GM12878 (cell line): ENCODE data around the gene PRC1. TPM values are rescaled to one million over a fixed set of nuclear protein-coding genes. Genes with fewer than 3 reads are reported as not detected.

ENCODE experiments used
- ATAC-seq: fragments of 200-7000 bp; cut with Tn5 transposase; 3 replicates; pipeline ENCODE4 v1.9.1; 2020; ENCODE audit warnings: mild to moderate bottlenecking, moderate library complexity
- BruUV-seq: library from RNA; stranded (reverse); fragments of 400-500 nt; replicated peaks from 2 replicates; lab custom pipeline; 2021; lab: Mats Ljungman, UMichigan
- CTCF ChIA-PET: fragments of 300-600 bp; sonication (Branson Sonifier 250); formaldehyde crosslinking; extraction: SDS; loops from one replicate; lab custom pipeline; 2021; ENCODE audit warnings: inconsistent platforms; lab: Yijun Ruan, JAX
- POLR2A ChIA-PET: fragments of 350-600 bp; formaldehyde crosslinking; extraction: SDS; loops from one replicate; lab custom pipeline; 2021; ENCODE audit warnings: inconsistent platforms; lab: Charles Lee
- RAD21 ChIA-PET: fragments of 300-600 bp; sonication (Branson Sonifier 250); formaldehyde crosslinking; loops from one replicate; lab custom pipeline; 2023; ENCODE audit warnings: antibody characterized with exemption; ENCODE audit not compliant: unreplicated experiment; lab: Charles Lee
- SMC1A ChIA-PET: fragments of 300-600 bp; sonication (Branson Sonifier 250); formaldehyde crosslinking; loops from one replicate; lab custom pipeline; 2023; ENCODE audit not compliant: unreplicated experiment, uncharacterized antibody; lab: Charles Lee
- DNase-seq: peaks from one replicate; pipeline ENCODE4 v3.0.0-alpha.2; 2011; ENCODE audit warnings: low read depth, low spot score
- FAIRE-seq: peaks from 3 replicates; lab custom pipeline; 2011; peaks lifted over from hg19 to GRCh38; lab: Jason Lieb, UNC
- H2AFZ ChIP-seq: 2 replicates; pipeline ENCODE4 v1.6.0; 2011; ENCODE audit warnings: low read depth, low read length, control low read depth; ENCODE audit not compliant: control insufficient read depth
- H3K27ac ChIP-seq: 2 replicates; pipeline ENCODE4 v1.5.1; 2011; ENCODE audit warnings: control low read depth; ENCODE audit not compliant: control insufficient read depth, insufficient read depth
- H3K27me3 ChIP-seq, 2 experiments: replicated peaks in 1 of 2; 2 replicates each; pipeline versions ENCODE4 v1.6.0 to v1.6.1; 2011; ENCODE audit warnings: low read length in 1 of 2; ENCODE audit not compliant: control insufficient read depth in 2 of 2, insufficient read depth in 2 of 2
- H3K36me3 ChIP-seq, 2 experiments: 2 replicates each; pipeline ENCODE4 v1.5.1; 2011; ENCODE audit warnings: low read length in 1 of 2; ENCODE audit not compliant: control insufficient read depth in 2 of 2, insufficient read depth in 2 of 2
- H3K4me1 ChIP-seq: 2 replicates; pipeline ENCODE4 v1.6.1; 2011; ENCODE audit warnings: mild to moderate bottlenecking, low read length, moderate library complexity, mixed read lengths; ENCODE audit not compliant: control insufficient read depth, insufficient read depth
- H3K4me2 ChIP-seq: 2 replicates; pipeline ENCODE4 v1.6.0; 2011; ENCODE audit warnings: control low read depth; ENCODE audit not compliant: control insufficient read depth, insufficient read depth
- H3K4me3 ChIP-seq: fragments of 200-600 bp; sonication (generic); 2 replicates; pipeline ENCODE4 v1.5.1; 2016
- H3K79me2 ChIP-seq: 2 replicates; pipeline ENCODE4 v1.6.0; 2011; ENCODE audit warnings: low read length; ENCODE audit not compliant: control insufficient read depth, insufficient read depth
- H3K9ac ChIP-seq: 2 replicates; pipeline ENCODE4 v1.8.0; 2011; ENCODE audit warnings: low read length, control low read depth, mixed read lengths; ENCODE audit not compliant: control insufficient read depth, insufficient read depth
- H3K9me3 ChIP-seq: replicated peaks from 3 replicates; pipeline ENCODE4 v1.5.1; 2011; ENCODE audit warnings: mild to moderate bottlenecking, low read length; ENCODE audit not compliant: control insufficient read depth, insufficient read depth
- H4K20me1 ChIP-seq: 2 replicates; pipeline ENCODE4 v1.6.0; 2011; ENCODE audit not compliant: control insufficient read depth, insufficient read depth
- CHD1 ChIP-seq: IDR thresholded peaks from 2 replicates; pipeline ENCODE4 v1.6.1; 2012; ENCODE audit warnings: low read depth, low read length, improper control_type of control experiment
- GABPA ChIP-seq: IDR thresholded peaks from 2 replicates; pipeline ENCODE4 v1.6.1; 2014; ENCODE audit warnings: antibody characterized with exemption, low read depth, mild to moderate bottlenecking, inconsistent platforms
- IKZF2 ChIP-seq, 2 experiments: fragments of 450-650 bp; IDR thresholded peaks; 2 replicates each; pipeline ENCODE4 v1.6.1; 2017; ENCODE audit warnings: mild to moderate bottlenecking in 2 of 2, moderate library complexity in 2 of 2
- NBN ChIP-seq: fragments of 450-650 bp; IDR thresholded peaks from 2 replicates; pipeline ENCODE4 v1.6.1; 2016
- POLR2AphosphoS5 ChIP-seq: IDR thresholded peaks from 2 replicates; pipeline ENCODE4 v1.6.1; 2011; ENCODE audit warnings: mild to moderate bottlenecking, low read length, inconsistent platforms
- SMAD1 ChIP-seq: fragments of 450-650 bp; IDR thresholded peaks from 2 replicates; pipeline ENCODE4 v1.6.1; 2018; ENCODE audit warnings: mild to moderate bottlenecking, low read depth; ENCODE audit not compliant: partially characterized antibody
- SMARCA5 ChIP-seq: fragments of 450-650 bp; IDR thresholded peaks from 2 replicates; pipeline ENCODE4 v1.6.1; 2017; ENCODE audit warnings: mild to moderate bottlenecking
- SPI1 ChIP-seq: IDR thresholded peaks from 2 replicates; pipeline ENCODE4 v1.6.1; 2011; ENCODE audit warnings: low read depth, mild to moderate bottlenecking, low read length, moderate library complexity, borderline replicate concordance; ENCODE audit not compliant: insufficient read depth
- ZNF217 ChIP-seq: fragments of 450-650 bp; IDR thresholded peaks from 2 replicates; pipeline ENCODE4 v1.6.1; 2017; ENCODE audit warnings: antibody characterized with exemption, mild to moderate bottlenecking
- ZNF384 ChIP-seq: IDR thresholded peaks from 2 replicates; pipeline ENCODE4 v1.6.1; 2012; ENCODE audit warnings: low read depth, mild to moderate bottlenecking, low read length, improper control_type of control experiment, borderline replicate concordance
- ZZZ3 ChIP-seq: IDR thresholded peaks from 2 replicates; pipeline ENCODE4 v1.6.1; 2011; ENCODE audit warnings: low read depth; ENCODE audit not compliant: control insufficient read depth, insufficient read length
- WGBS: methylation state at CpG from one replicate; pipeline ENCODE4 v1.1.6; 2016; ENCODE audit warnings: low lambda C conversion rate; ENCODE audit not compliant: insufficient replicate concordance, insufficient coverage; ENCODE audit errors: missing lambda C conversion rate; 5-methylcytosine and 5-hydroxymethylcytosine counted together
- in situ Hi-C: fragments of 300-500 bp; cut with MboI; formaldehyde crosslinking; loops from 9 replicates; pipeline ENCODE4 v1.14.3; 2018; ENCODE audit warnings: mixed read lengths
- intact Hi-C: fragments of 100-400 bp; cut with micrococcal nuclease; formaldehyde crosslinking; loops from one replicate; pipeline ENCODE4 v1.14.2; 2022; ENCODE audit not compliant: unreplicated experiment
- polyA plus RNA-seq, 11 experiments: library from polyadenylated mRNA; depleted of rRNA in 4 of 11; unstranded in 6 of 11; stranded (reverse) in 5 of 11; fragments of >200 nt; fragmentation: Nextera tagmentation in 4 of 11; fragmentation: Illumina TruSeq in 1 of 11; extraction: Ambion mirVana in 4 of 11; extraction: Trizol in 1 of 11; gene quantifications; 1 replicate in 1 of 11; 2 replicates in 10 of 11; pipeline versions ENCODE4 v1.2.1 to v1.2.3, GENCODE V29; 2011 to 2016; ENCODE audit warnings: inconsistent platforms in 2 of 11, missing spikeins in 2 of 11, low read depth in 1 of 11
- total RNA-seq, 4 experiments: library from RNA; depleted of rRNA in 3 of 4; stranded (reverse); fragments of >200 nt in 3 of 4; fragmentation: Illumina TruSeq in 1 of 4; extraction: Trizol in 1 of 4; gene quantifications; 2 replicates each; pipeline versions ENCODE4 v1.2.1 to v1.2.3, GENCODE V29; 2013 to 2021

PRC1 gene
- total and polyA plus RNA-seq, 10 of the 15 experiments (the other 5 are each of a cell fraction or from before 2014, with no cell fraction given), result 100 to 241 (median 131) TPM

- Histone ChIP-seq H3K9me3 (no peaks in the 10 kb centered on the region), H2AFZ (no peak overlapping the region), H3K4me3 (no peak overlapping the region), H3K4me2 (no peak overlapping the region), H4K20me1 (no peaks in the 10 kb centered on the region), H3K27me3 (no peaks in the 10 kb centered on the region), H3K79me2 (peaks cover 5% of the 10 kb centered on the region), H3K36me3 (peaks cover 29 to 37% of the 10 kb centered on the region in 2 experiments), H3K9ac (no peak overlapping the region), H3K4me1 (no peaks in the 10 kb centered on the region), H3K27ac (no peak overlapping the region)
- no peak for TF ChIP-seq ZNF217
- no peak for TF ChIP-seq GABPA
- TF ChIP-seq IKZF2 (IDR thresholded peaks at IDR 0.05), result no peak
- no peak for TF ChIP-seq NBN
- no peak for TF ChIP-seq CHD1
- TF ChIP-seq ZNF384, result no peak
- no peak for TF ChIP-seq SPI1
- no peak for TF ChIP-seq SMAD1
- TF ChIP-seq ZZZ3, result no peak
- no peak for TF ChIP-seq SMARCA5
- TF ChIP-seq POLR2AphosphoS5, result no peak
- BruUV-seq, result TSS peak; percentile 14
- ChIA-PET SMC1A (interaction anchor here (1.0 to 1.7 kb wide), 2 partner anchors 17 to 66 kb away, joined by 3 to 5 read pairs; no protein-coding TSS in a partner anchor), RAD21 (no interaction called here), CTCF (interaction anchor here (1.5 kb wide), 1 partner anchor 71 kb away, joined by 6 read pairs; no protein-coding TSS in a partner anchor), POLR2A (no interaction called here)
- in situ Hi-C loops (loop anchor here (25.0 kb wide), 1 partner anchor 1375 kb away; the partner anchor contains the start of gene TICRR), intact Hi-C loops (no loop called here)
- no peak for FAIRE-seq
- WGBS, result 63% methylated on average over 4 of the region's 4 CpGs
- no peak for ATAC-seq
- no peak for DNase-seq
Measured at GRCh38 chr15:90962021-90962420, 32.3 kb downstream of the PRC1 start.
